PFSK-1 (cell line): ENCODE data around the gene SPATS1.

Source experiments
- POLR2AphosphoS5 ChIP-seq: IDR thresholded peaks from 2 replicates; pipeline ENCODE4 v1.6.1; 2012; ENCODE audit warnings: low read depth, mild to moderate bottlenecking, control low read depth, low read length, moderate library complexity
- REST ChIP-seq, 2 experiments: IDR thresholded peaks; 2 replicates each; pipeline versions ENCODE4 v1.6.1 to v1.8.0; 2011 to 2012; ENCODE audit warnings: low read depth in 2 of 2, low read length in 2 of 2, control low read depth in 1 of 2, inconsistent platforms in 1 of 2, mild to moderate bottlenecking in 1 of 2, moderate library complexity in 1 of 2; ENCODE audit not compliant: insufficient read depth in 1 of 2
- SIN3A ChIP-seq: IDR thresholded peaks from 2 replicates; pipeline ENCODE4 v1.6.1; 2012; ENCODE audit warnings: mild to moderate bottlenecking, low read length, moderate library complexity, borderline replicate concordance; ENCODE audit not compliant: insufficient read depth
- TAF1 ChIP-seq: IDR thresholded peaks from 2 replicates; pipeline ENCODE4 v1.6.1; 2012; ENCODE audit warnings: low read length, control low read depth, borderline replicate concordance; ENCODE audit not compliant: insufficient read depth

- no peak for TF ChIP-seq SIN3A
- no peak for TF ChIP-seq POLR2AphosphoS5
- no peak for TF ChIP-seq TAF1
- TF ChIP-seq REST (IDR thresholded peaks at IDR 0.05; ENCODE audit: insufficient read depth in 1 of 2, low read depth in 2 of 2, low read length in 2 of 2): no peak
Observed at GRCh38 chr6:44359973-44360372, 17.5 kb downstream of the SPATS1 start.
